NCI-H2227 (cell line): Measurements from ENCODE around the gene FOXP1.

Experiments used
- DNase-seq: peaks from one replicate; lab custom pipeline; 2025; ENCODE audit not compliant: unreplicated experiment; lab: John Stamatoyannopoulos, UW

The FOXP1 gene

GRCh38 chr3:71135373-71136088 is 448.0 kb downstream of the FOXP1 start:
- no peak for DNase-seq

GRCh38 chr3:71134521-71134920 is 449.0 kb downstream of the FOXP1 start:
- DNase-seq: no peak

GRCh38 chr3:71133865-71134264 is 449.7 kb downstream of the FOXP1 start:
- DNase-seq: no peak

GRCh38 chr3:71132995-71133730 is 450.4 kb downstream of the FOXP1 start:
- DNase-seq: no peak

- DNase-seq: no peak
These were observed 451.9 kb downstream of the FOXP1 start for GRCh38 chr3:71131375-71132314.

- no peak for DNase-seq
These were observed 452.8 kb downstream of the FOXP1 start for GRCh38 chr3:71130471-71131374.

GRCh38 chr3:71129611-71130431 is 453.7 kb downstream of the FOXP1 start:
- DNase-seq: no peak

GRCh38 chr3:71128961-71129360 is 454.6 kb downstream of the FOXP1 start:
- no peak for DNase-seq

- no peak for DNase-seq
These were observed 455.7 kb downstream of the FOXP1 start for GRCh38 chr3:71127844-71128243.

GRCh38 chr3:71127052-71127831 is 456.3 kb downstream of the FOXP1 start:
- no peak for DNase-seq

GRCh38 chr3:71125738-71126137 is 457.8 kb downstream of the FOXP1 start:
- no peak for DNase-seq

GRCh38 chr3:71124048-71124447 is 459.5 kb downstream of the FOXP1 start:
- DNase-seq: no peak

- DNase-seq: no peak
These were observed 460.9 kb downstream of the FOXP1 start for GRCh38 chr3:71122641-71123040.

- DNase-seq: no peak
These were observed 461.9 kb downstream of the FOXP1 start for GRCh38 chr3:71121429-71122167.

- no peak for DNase-seq
These were observed 463.5 kb downstream of the FOXP1 start for GRCh38 chr3:71120012-71120411.

GRCh38 chr3:71119171-71119570 is 464.4 kb downstream of the FOXP1 start:
- no peak for DNase-seq

- no peak for DNase-seq
These were observed 465.1 kb downstream of the FOXP1 start for GRCh38 chr3:71118436-71118835.

- DNase-seq: no peak
These were observed 465.8 kb downstream of the FOXP1 start for GRCh38 chr3:71117572-71118247.
